ENCODE data around the gene PYGO2.

DNA sequence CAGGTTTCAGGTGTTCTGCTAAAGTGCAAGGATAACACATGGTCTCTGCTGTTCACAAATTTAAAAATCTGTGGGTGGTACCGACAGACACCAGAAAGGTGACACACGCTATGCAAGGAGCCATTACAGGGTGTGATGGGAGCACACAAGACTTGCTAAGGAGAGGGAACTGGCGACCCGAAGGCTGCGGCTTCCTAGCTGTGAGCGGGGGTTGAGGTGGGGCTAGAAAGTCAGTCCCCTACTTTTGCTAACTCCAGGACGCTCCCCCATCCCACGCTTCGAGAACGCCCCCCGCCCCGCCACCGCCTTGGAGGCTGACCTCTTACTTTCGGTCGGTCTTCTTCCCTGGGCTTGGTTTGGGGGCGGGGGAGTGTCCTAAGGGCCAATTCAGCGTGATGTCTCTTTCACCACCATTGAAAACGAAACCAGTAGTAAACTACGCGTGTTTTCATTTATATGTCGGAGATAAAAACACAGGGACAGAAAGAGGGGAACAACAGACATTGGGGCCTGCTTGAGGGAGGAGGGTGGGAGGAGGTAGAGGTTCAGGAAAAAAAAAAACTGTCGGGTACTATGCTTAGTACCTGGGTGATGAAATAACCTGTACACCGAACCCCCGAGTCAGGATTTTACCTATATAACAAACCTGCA, 14.0 kb upstream of the PYGO2 start:
- no peak for TF ChIP-seq TAF1 (IDR thresholded peaks at IDR 0.05; ENCODE audit: borderline replicate concordance, low read depth, low read length)
- TF ChIP-seq POLR2A (IDR thresholded peaks at IDR 0.05; ENCODE audit: low read depth, low read length): no peak
